Erythroblast (primary cell): ENCODE measurements around the gene SERTAD2.

Experiments
- GATA1 ChIP-seq: IDR thresholded peaks from 2 replicates; pipeline ENCODE4 v1.6.1; 2011; ENCODE audit warnings: low read depth, mild to moderate bottlenecking, control low read depth, low read length, moderate library complexity
- POLR2A ChIP-seq: IDR thresholded peaks from 2 replicates; pipeline ENCODE4 v1.6.1; 2011; ENCODE audit warnings: mild to moderate bottlenecking, low read length

DNA sequence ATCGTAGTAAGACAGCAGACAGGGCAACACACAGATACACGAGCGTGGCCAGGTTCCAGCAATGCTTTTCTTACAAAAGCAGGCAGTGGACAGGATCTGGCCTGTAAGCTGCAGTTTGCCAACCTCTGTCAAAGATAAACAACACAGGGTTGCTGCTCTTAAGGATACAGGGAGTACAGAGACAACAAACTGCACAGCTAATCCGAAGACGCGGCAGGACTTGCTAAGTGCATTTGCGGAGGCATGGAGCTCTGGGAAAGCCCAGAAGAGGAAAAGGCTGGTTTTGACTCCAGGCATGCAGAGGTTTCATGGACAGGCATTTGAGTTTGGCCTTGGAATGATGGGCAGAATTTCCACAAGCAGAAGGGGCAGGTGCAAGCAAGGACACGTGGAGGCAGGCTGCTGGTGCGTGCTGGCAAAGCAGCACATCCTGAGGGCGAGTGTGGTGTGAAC, 24.4 kb downstream of the SERTAD2 start:
- TF ChIP-seq POLR2A (no peak), GATA1 (no peak)
